Lower lobe of right lung (tissue), 2 donors: ENCODE results near the gene BCAR3. TPM values are rescaled to one million over a fixed set of nuclear protein-coding genes. Genes with fewer than 3 reads are reported as not detected.

Experiments
- ATAC-seq, 2 donors: fragments of 200-7000 bp; cut with Tn5 transposase; one replicate each; pipeline ENCODE4 v1.9.1; 2020 to 2022; ENCODE audit warnings: mild to moderate bottlenecking in 2 of 2, moderate library complexity in 2 of 2
- DNase-seq: peaks from one replicate; pipeline ENCODE4 v3.0.0-alpha.2; 2020
- H3K27ac ChIP-seq: fragments of 200-600 bp; one replicate; pipeline ENCODE4 v1.8.0; 2022
- H3K27me3 ChIP-seq: fragments of 200-600 bp; one replicate; pipeline ENCODE4 v1.8.0; 2022; ENCODE audit warnings: low read depth
- H3K36me3 ChIP-seq: fragments of 200-600 bp; one replicate; pipeline ENCODE4 v1.8.0; 2022; ENCODE audit warnings: mild to moderate bottlenecking
- H3K4me1 ChIP-seq: fragments of 200-600 bp; one replicate; pipeline ENCODE4 v1.8.0; 2022
- H3K4me3 ChIP-seq: fragments of 200-600 bp; one replicate; pipeline ENCODE4 v1.8.0; 2022; ENCODE audit warnings: mild to moderate bottlenecking
- H3K9me3 ChIP-seq: fragments of 200-600 bp; one replicate; pipeline ENCODE4 v1.8.0; 2022
- intact Hi-C: fragments of 100-400 bp; cut with DNase I; formaldehyde crosslinking; loops from one replicate; pipeline ENCODE4 v1.11.0; 2022
- total RNA-seq: library from RNA; stranded (reverse); fragmentation: NEBNext Ultra II Directional; extraction: Animal tissue kit (Norgen Biotek cat#: 25700); gene quantifications from one replicate; pipeline ENCODE4 v1.2.1, GENCODE V29; 2021
- TF ChIP-seq, protein P1 (sequence below): fragments of 200-600 bp; IDR thresholded peaks from one replicate; pipeline ENCODE4 v1.8.0; 2022; ENCODE audit warnings: antibody characterized with exemption, mild to moderate bottlenecking
- donor health status: DM: no; HTN: yes; CAD: no; lungs with severe emphysema.

BCAR3 gene
- total RNA-seq, 1 donor from 2014 or later, result 24.9 TPM

DNA sequence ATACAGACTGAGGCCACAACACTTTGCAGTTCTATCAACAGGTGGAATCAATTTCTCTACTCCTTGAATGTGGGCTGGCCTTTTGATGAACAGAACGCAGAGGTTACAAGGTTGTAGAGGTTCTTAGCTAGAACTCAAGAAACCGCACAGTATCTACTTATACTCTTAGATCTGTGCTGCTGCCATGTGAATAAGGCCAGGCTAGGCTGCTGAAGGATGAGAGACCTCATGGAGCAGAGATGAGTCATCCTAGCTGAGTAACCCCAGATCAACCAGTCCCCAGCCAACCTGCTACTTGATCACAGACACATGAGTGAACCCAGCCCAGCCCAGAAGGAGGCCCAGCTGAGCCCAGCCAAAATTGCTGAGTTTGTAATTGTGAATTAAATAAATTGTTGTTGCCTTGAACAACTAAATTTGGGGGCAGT is 35.3 kb upstream of the BCAR3 start:
- TF ChIP-seq, protein P1, sequence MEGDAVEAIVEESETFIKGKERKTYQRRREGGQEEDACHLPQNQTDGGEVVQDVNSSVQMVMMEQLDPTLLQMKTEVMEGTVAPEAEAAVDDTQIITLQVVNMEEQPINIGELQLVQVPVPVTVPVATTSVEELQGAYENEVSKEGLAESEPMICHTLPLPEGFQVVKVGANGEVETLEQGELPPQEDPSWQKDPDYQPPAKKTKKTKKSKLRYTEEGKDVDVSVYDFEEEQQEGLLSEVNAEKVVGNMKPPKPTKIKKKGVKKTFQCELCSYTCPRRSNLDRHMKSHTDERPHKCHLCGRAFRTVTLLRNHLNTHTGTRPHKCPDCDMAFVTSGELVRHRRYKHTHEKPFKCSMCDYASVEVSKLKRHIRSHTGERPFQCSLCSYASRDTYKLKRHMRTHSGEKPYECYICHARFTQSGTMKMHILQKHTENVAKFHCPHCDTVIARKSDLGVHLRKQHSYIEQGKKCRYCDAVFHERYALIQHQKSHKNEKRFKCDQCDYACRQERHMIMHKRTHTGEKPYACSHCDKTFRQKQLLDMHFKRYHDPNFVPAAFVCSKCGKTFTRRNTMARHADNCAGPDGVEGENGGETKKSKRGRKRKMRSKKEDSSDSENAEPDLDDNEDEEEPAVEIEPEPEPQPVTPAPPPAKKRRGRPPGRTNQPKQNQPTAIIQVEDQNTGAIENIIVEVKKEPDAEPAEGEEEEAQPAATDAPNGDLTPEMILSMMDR, result no peak
- intact Hi-C loops, result no loop called here
- H3K27me3 ChIP-seq, result no peaks in the 10 kb centered on the region
- H3K9me3 ChIP-seq, result peaks cover 5% of the 10 kb centered on the region
- ATAC-seq, result no peak
- no peak overlapping the region for H3K27ac ChIP-seq
- H3K4me3 ChIP-seq, result no peak overlapping the region
- no peak for DNase-seq
- no peaks in the 10 kb centered on the region for H3K36me3 ChIP-seq
- peaks cover 11% of the 10 kb centered on the region for H3K4me1 ChIP-seq

DNA sequence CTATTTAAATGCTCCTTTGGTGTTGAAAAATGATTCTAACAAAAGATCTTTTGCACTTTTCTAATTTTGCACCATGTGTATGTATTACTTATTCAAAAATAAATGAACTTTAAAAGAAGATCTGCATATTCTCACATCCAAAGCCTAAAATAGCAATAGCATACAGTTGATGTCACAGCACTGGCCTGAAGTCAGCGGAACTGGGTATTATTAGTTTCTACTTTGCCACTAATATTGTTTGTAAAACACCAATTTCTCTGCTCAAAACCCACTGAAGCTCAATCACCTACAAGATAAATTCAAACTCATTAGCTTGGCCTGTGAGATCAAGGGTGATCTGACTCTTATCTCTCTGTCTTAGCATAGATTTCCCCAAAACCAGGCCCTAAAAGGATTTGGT is 34.5 kb upstream of the BCAR3 start:
- Histone ChIP-seq H3K27me3 (no peaks in the 10 kb centered on the region), H3K4me1 (peaks cover 6% of the 10 kb centered on the region), H3K4me3 (no peak overlapping the region), H3K27ac (no peak overlapping the region), H3K36me3 (no peaks in the 10 kb centered on the region), H3K9me3 (peaks cover 5% of the 10 kb centered on the region)
- TF ChIP-seq, protein P1, result no peak
- ATAC-seq (no peak), DNase-seq (no peak)
- intact Hi-C loops, result no loop called here

DNA sequence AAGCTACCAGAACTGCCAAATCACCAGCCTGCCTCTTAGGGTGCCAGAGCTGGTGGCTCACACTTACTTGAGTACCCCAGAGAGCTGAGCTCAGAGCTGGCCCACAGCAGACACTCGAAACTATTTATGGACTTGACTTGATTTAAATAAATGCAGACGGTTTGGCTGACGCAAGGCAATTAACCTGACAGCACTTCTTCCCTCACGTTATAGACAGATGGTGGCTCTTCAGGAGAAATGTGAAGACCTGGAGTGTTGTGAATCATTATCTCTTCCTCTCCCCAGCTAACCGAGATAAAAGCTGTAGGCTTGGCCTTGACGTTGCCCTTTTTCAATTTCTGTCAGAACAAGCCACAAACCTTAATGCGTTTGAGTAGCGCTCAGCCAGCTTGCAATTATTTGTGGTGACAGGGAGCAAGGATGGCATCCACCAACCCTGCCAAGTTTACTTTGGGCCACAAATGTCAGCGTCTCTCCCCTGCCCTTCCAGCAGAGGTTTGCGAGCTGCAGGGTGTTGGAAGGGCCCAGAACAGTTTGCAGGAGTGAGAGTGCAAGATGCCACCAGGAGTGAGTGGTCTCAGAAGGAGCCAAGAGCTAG is 34.0 kb upstream of the BCAR3 start:
- H3K36me3 ChIP-seq, result no peaks in the 10 kb centered on the region
- DNase-seq (no peak), ATAC-seq (no peak)
- peaks cover 5% of the 10 kb centered on the region for H3K9me3 ChIP-seq
- TF ChIP-seq, protein P1, result no peak
- peaks cover 6% of the 10 kb centered on the region for H3K4me1 ChIP-seq
- H3K4me3 ChIP-seq, result no peak overlapping the region
- no peaks in the 10 kb centered on the region for H3K27me3 ChIP-seq
- H3K27ac ChIP-seq, result no peak overlapping the region
- intact Hi-C loops, result no loop called here

DNA sequence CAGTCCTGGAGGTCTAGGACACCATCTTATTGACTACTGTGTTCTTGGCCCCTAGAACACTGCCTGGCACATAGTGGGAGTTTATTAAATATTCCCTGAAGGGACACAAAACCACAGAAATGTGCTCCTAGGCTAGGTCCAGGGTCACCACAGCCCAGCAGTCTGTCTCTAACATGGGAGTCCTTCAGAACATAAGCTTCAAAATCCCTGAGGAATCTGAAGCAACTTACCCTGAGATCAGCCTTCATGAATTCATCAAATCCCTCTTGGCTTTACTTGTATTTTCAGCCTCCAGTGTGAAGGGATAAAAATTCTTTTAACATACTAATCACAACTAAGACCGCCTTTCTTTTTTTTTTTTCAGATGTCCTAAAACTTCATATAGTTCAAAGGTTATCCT is 32.7 kb upstream of the BCAR3 start:
- Histone ChIP-seq H3K27me3 (no peaks in the 10 kb centered on the region), H3K36me3 (no peaks in the 10 kb centered on the region), H3K4me3 (no peak overlapping the region), H3K9me3 (peaks cover 5% of the 10 kb centered on the region), H3K27ac (no peak overlapping the region), H3K4me1 (peaks cover 14% of the 10 kb centered on the region)
- DNase-seq (no peak), ATAC-seq (no peak)
- TF ChIP-seq, protein P1, result no peak
- intact Hi-C loops, result no loop called here

DNA sequence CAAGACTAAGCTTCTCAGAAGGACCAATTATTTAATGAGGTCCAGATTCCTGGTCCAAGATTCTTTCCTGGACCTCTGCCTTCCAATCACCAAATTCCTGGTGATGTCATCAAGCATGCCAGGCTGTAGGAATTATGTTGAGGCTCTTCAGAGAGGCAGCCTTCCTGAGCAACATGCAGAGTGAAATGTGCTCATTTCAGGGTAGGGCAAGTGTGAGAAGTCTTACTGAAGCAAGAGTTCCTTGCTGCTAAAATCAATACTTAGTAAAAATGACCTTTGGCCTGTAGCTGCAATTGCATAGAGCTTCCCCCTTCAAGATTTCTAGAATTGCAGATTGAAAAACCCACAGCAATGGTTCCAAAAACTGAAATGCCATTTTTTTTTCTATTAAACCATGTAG is 31.7 kb upstream of the BCAR3 start:
- DNase-seq (no peak), ATAC-seq (no peak)
- TF ChIP-seq, protein P1, result no peak
- H3K9me3 ChIP-seq, result peaks cover 5% of the 10 kb centered on the region
- no peaks in the 10 kb centered on the region for H3K36me3 ChIP-seq
- H3K4me1 ChIP-seq, result peaks cover 24% of the 10 kb centered on the region
- intact Hi-C loops, result no loop called here
- no peak overlapping the region for H3K27ac ChIP-seq
- no peak overlapping the region for H3K4me3 ChIP-seq
- H3K27me3 ChIP-seq, result no peaks in the 10 kb centered on the region
